GM12891 (cell line): ENCODE measurements around the gene GPR37L1.

Source experiments
- POLR2A ChIP-seq: IDR thresholded peaks from 2 replicates; pipeline ENCODE4 v1.6.1; 2011; ENCODE audit warnings: low read depth, low read length, control low read depth
- POLR2AphosphoS5 ChIP-seq: IDR thresholded peaks from 2 replicates; pipeline ENCODE4 v1.6.1; 2011; ENCODE audit warnings: low read depth, low read length, control low read depth

GRCh38 chr1:202110977-202111376 lies 11.7 kb upstream of the GPR37L1 start:
- no peak for TF ChIP-seq POLR2AphosphoS5
- TF ChIP-seq POLR2A: no peak
